Neural cell (in vitro differentiated cells): ENCODE measurements around the gene ZNF804B. TPM values are rescaled to one million over a fixed set of nuclear protein-coding genes. Genes with fewer than 3 reads are reported as not detected.

Experiments
- H2AFZ ChIP-seq: fragments of 200-600, 300-800 bp; sonication (generic), shearing (Covaris generic); 2 replicates; pipeline ENCODE4 v1.6.0; 2014; ENCODE audit warnings: low read depth, mild to moderate bottlenecking, antibody characterized with exemption, low read length, moderate library complexity
- H3F3A ChIP-seq: fragments of 200-600 bp; shearing (Covaris generic); 2 replicates; pipeline ENCODE4 v1.6.1; 2016; ENCODE audit warnings: mild to moderate bottlenecking, moderate library complexity, mixed read lengths, antibody characterized with exemption, low read length; ENCODE audit not compliant: insufficient read depth, poor library complexity, severe bottlenecking
- H3K27ac ChIP-seq: fragments of 200-600, 300-800 bp; sonication (generic), shearing (Covaris generic); 2 replicates; pipeline ENCODE4 v1.5.1; 2014; ENCODE audit warnings: mild to moderate bottlenecking, low read length, moderate library complexity
- H3K27me3 ChIP-seq: fragments of 300-800, 200-600 bp; sonication (generic), shearing (Covaris generic); 2 replicates; pipeline ENCODE4 v1.6.0; 2014; ENCODE audit warnings: mild to moderate bottlenecking, low read depth, low read length, moderate library complexity; ENCODE audit not compliant: insufficient read depth
- H3K36me3 ChIP-seq: fragments of 300-800, 200-600 bp; sonication (generic), shearing (Covaris generic); 2 replicates; pipeline ENCODE4 v1.5.1; 2014; ENCODE audit warnings: mild to moderate bottlenecking, antibody characterized with exemption, low read length, moderate library complexity; ENCODE audit not compliant: insufficient read depth
- H3K4me2 ChIP-seq: fragments of 300-800, 200-600 bp; sonication (generic), shearing (Covaris generic); 2 replicates; pipeline ENCODE4 v1.6.0; 2014; ENCODE audit warnings: mild to moderate bottlenecking, low read length
- H3K4me3 ChIP-seq: fragments of 300-800, 200-600 bp; sonication (generic), shearing (Covaris generic); 2 replicates; pipeline ENCODE4 v1.5.1; 2014; ENCODE audit warnings: mild to moderate bottlenecking, low read length, moderate library complexity
- H3K79me2 ChIP-seq: fragments of 200-600 bp; shearing (Covaris generic); replicated peaks from 2 replicates; pipeline ENCODE4 v1.6.0; 2014; ENCODE audit warnings: mild to moderate bottlenecking, low read length, moderate library complexity; ENCODE audit not compliant: insufficient read depth
- H3K9ac ChIP-seq: fragments of 300-800, 200-600 bp; sonication (generic), shearing (Covaris generic); 2 replicates; pipeline ENCODE4 v1.6.1; 2016; ENCODE audit warnings: mild to moderate bottlenecking, low read length, mixed read lengths
- H3K9me2 ChIP-seq: fragments of 200-600 bp; shearing (Covaris generic); 2 replicates; pipeline ENCODE4 v1.6.1; 2016; ENCODE audit warnings: mild to moderate bottlenecking, low read length, mixed read lengths; ENCODE audit not compliant: insufficient read depth
- H3K9me3 ChIP-seq: fragments of 200-600, 300-800 bp; sonication (generic), shearing (Covaris generic); 2 replicates; pipeline ENCODE4 v1.6.1; 2016; ENCODE audit warnings: mild to moderate bottlenecking, mixed run types, low read length, moderate library complexity, mixed read lengths
- H4K20me1 ChIP-seq: fragments of 200-600 bp; shearing (Covaris generic); 2 replicates; pipeline ENCODE4 v1.6.1; 2016; ENCODE audit warnings: mild to moderate bottlenecking, mixed run types; ENCODE audit not compliant: insufficient read depth
- CTCF ChIP-seq: fragments of 450-650 bp; IDR thresholded peaks from 2 replicates; pipeline ENCODE4 v1.5.1; 2014; ENCODE audit warnings: antibody characterized with exemption, mild to moderate bottlenecking, moderate library complexity; ENCODE audit not compliant: poor library complexity, severe bottlenecking
- EP300 ChIP-seq: fragments of 450-650 bp; conservative IDR thresholded peaks from 2 replicates; pipeline ENCODE4 v1.6.1; 2014; ENCODE audit warnings: antibody characterized with exemption, mild to moderate bottlenecking, moderate library complexity; ENCODE audit not compliant: poor library complexity, severe bottlenecking
- MXI1 ChIP-seq: fragments of 450-650 bp; conservative IDR thresholded peaks from 2 replicates; pipeline ENCODE4 v1.6.1; 2014; ENCODE audit warnings: antibody characterized with exemption, mild to moderate bottlenecking; ENCODE audit not compliant: poor library complexity, severe bottlenecking
- REST ChIP-seq: IDR thresholded peaks from 2 replicates; pipeline ENCODE4 v1.6.1; 2012; ENCODE audit warnings: borderline replicate concordance
- SMC3 ChIP-seq: fragments of 450-650 bp; conservative IDR thresholded peaks from 2 replicates; pipeline ENCODE4 v1.6.1; 2014; ENCODE audit warnings: antibody characterized with exemption, mild to moderate bottlenecking, moderate library complexity; ENCODE audit not compliant: poor library complexity
- polyA plus RNA-seq: library from polyadenylated mRNA; depleted of rRNA; stranded (reverse); fragments of >200 nt; gene quantifications from 2 replicates; pipeline ENCODE4 v1.2.3, GENCODE V29; 2014

Gene ZNF804B
- polyA plus RNA-seq, 1 donor from 2014 or later: 0.37 TPM

- no peaks in the 10 kb centered on the region for H3K79me2 ChIP-seq
- H3K4me2 ChIP-seq: no peak overlapping the region
- no peak overlapping the region for H3K9ac ChIP-seq
- no peak overlapping the region for H3K27ac ChIP-seq
- H3K36me3 ChIP-seq: no peaks in the 10 kb centered on the region
- no peaks in the 10 kb centered on the region for H3K9me3 ChIP-seq
- H2AFZ ChIP-seq: no peak overlapping the region
- TF ChIP-seq MXI1: no peak
- peak; percentile 15 for TF ChIP-seq EP300
- no peak for TF ChIP-seq REST
- no peak for TF ChIP-seq CTCF
- no peaks in the 10 kb centered on the region for H3K27me3 ChIP-seq
- H3K9me2 ChIP-seq: no peaks in the 10 kb centered on the region
- H3K4me3 ChIP-seq: no peak overlapping the region
- no peaks in the 10 kb centered on the region for H4K20me1 ChIP-seq
- no peaks in the 10 kb centered on the region for H3F3A ChIP-seq
These were observed 373.9 kb downstream of the ZNF804B start for GRCh38 chr7:89133357-89133756.

- H3K79me2 ChIP-seq: no peaks in the 10 kb centered on the region
- H3F3A ChIP-seq: no peaks in the 10 kb centered on the region
- TF ChIP-seq REST: no peak
- TF ChIP-seq SMC3: no peak
- no peak for TF ChIP-seq MXI1
- TF ChIP-seq EP300: no peak
- no peak for TF ChIP-seq CTCF
- H3K27ac ChIP-seq: no peak overlapping the region
- no peaks in the 10 kb centered on the region for H4K20me1 ChIP-seq
- no peak overlapping the region for H2AFZ ChIP-seq
- H3K9me2 ChIP-seq: no peaks in the 10 kb centered on the region
- H3K9ac ChIP-seq: no peak overlapping the region
- no peaks in the 10 kb centered on the region for H3K36me3 ChIP-seq
- H3K4me2 ChIP-seq: no peak overlapping the region
- H3K9me3 ChIP-seq: no peaks in the 10 kb centered on the region
- H3K27me3 ChIP-seq: no peaks in the 10 kb centered on the region
- H3K4me3 ChIP-seq: no peak overlapping the region
These were observed 374.3 kb downstream of the ZNF804B start for GRCh38 chr7:89133819-89134218.
